Measurements from ENCODE around the gene KCNMB3.
A peak's percentile ranks its signal among the peaks of the same experiment; 100 is the strongest.
"Not testable (repeated sequence)": the region's sequence is repeated elsewhere in the genome, so short reads cannot be mapped to it uniquely, and the experiment has no call there.

The KCNMB3 gene

DNA sequence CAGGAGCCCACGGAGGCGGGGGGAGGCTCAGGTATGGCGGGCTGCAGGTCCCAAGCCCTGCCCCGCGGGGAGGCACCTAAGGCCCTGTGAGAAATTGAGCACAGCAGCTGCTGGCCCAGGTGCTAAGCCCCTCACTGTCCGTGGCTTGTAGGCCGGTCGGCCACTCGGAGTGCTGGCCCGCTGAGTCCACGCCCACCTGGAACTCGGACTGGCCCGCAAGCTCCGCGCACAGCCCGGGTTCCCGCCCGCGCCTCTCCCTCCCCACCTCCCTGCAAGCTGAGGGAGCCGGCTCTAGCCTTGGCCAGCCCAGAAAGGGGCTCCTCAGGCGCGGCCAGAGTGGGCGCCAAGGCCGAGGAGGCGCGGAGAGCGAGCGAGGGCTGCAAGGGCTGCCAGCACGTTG lies 12.2 kb upstream of the KCNMB3 start:
- no peak for DNase-seq

GRCh38 chr3:179260949-179261765 lies 10.2 kb upstream of the KCNMB3 start:
- peak; percentile 75 for DNase-seq

- DNase-seq: not testable (repeated sequence)
Observed at GRCh38 chr3:179259959-179260756, 9.2 kb upstream of the KCNMB3 start.

GRCh38 chr3:179258820-179259219 lies 7.9 kb upstream of the KCNMB3 start:
- DNase-seq: no peak

DNA sequence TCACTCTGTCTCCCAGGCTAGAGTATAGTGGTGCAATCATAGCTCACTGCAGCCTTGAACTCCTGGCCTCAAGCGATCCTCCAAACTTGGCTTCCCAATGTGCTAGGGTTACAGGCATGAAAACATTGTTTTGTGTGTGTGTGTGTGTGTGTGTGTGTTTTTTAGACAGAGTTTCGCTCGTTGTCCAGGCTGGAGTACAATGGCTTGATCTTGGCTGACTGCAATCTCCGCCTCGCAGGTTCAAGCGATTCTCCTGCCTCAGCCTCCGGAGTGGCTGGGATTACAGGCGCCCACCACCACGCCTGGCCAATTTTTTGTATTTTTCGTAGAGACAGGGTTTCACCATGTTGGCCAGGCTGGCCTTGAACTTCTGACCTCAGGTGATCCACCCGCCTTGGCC lies 6.8 kb upstream of the KCNMB3 start:
- DNase-seq: not testable (repeated sequence)

GRCh38 chr3:179256813-179257212 lies 5.9 kb upstream of the KCNMB3 start:
- no peak for DNase-seq

DNA sequence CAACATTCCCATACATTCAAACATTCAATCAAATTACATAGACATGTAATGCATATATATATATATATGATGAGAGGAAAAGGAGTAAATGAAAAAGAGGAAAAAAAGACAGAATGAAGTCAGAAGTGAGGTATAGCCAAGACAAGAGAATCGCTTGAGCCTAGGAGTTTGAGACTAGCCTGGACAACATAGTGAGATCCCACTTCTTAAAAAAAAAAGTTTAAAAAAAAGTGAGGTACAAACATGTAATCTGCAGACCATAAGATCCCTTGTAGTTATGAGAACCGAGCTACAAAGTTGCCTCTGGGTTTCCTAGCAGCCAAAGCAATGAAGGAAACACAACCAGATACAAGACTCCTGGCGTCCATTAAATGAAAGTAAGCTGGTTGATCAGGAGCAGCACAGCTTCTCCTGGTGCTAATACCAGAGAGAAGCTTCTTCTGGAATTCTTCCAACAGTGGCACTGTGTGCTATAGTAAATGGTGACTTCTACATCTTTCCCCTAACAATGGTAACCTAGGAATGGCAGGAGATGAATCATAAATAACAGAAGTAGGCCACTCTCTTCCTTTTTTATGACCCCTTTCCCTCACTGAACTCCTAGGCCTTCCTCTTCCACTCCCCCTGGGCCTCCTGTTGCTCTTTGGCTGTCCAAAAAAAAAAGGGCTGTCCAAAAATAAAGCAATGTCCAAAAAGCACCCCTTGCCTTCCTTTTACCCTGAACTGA lies 3.5 kb downstream of the KCNMB3 start:
- no peak for DNase-seq

DNA sequence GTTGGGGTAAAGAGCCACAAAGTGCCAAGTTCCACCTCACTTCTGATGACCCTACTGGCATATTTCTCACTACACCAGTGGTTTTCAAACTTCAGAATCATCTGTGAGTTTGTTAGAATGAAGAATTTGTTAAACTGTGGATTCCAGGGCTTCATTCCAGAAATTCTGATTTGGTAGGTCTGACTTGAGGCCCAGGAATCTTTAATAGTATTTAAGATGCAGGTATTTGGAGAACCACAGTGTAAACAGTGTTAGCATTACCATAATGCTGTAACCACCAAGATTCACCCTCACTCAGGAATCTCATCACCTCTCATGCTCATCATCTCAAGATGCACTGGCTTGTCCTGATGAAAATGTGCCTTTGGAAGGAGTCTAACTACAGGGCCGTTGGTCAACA lies 6.0 kb downstream of the KCNMB3 start:
- DNase-seq: no peak

- not testable (repeated sequence) for DNase-seq
Observed at GRCh38 chr3:179242859-179243258, 8.1 kb downstream of the KCNMB3 start.

DNA sequence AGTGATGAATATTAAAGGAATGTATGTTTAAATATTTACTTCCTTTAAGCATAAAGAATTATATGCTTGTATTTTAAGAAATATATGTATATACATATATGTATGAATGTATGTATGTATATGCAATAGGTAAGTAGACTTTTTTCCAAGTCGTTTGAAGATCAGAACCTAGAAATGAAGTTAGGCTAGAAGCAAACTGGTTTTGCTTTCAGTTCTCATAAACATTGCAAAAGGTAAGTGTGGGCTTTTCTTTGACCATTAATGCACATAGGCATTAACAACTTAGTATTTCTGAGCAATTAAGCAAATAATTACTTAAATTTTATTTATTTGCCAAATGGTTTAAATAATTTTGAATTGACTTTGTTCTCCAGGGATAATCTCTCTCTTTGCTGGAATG lies 10.6 kb downstream of the KCNMB3 start:
- not testable (repeated sequence) for DNase-seq

- DNase-seq: no peak
Observed at GRCh38 chr3:179236669-179237301, 14.1 kb downstream of the KCNMB3 start.

DNA sequence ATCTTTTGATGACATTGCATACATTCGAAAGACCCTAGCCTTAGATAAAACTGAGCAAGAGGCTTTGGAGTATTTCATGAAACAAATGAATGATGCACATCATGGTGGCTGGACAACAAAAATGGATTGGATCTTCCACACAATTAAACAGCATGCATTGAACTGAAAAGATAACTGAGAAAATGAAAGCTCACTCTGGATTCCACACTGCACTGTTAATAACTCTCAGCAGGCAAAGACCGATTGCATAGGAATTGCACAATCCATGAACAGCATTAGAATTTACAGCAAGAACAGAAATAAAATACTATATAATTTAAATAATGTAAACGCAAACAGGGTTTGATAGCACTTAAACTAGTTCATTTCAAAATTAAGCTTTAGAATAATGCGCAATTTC lies 16.7 kb downstream of the KCNMB3 start:
- DNase-seq: no peak

GRCh38 chr3:179233043-179233442 lies 17.9 kb downstream of the KCNMB3 start:
- no peak for DNase-seq

- DNase-seq: no peak
Observed at GRCh38 chr3:179229177-179229576, 21.7 kb downstream of the KCNMB3 start.

DNA sequence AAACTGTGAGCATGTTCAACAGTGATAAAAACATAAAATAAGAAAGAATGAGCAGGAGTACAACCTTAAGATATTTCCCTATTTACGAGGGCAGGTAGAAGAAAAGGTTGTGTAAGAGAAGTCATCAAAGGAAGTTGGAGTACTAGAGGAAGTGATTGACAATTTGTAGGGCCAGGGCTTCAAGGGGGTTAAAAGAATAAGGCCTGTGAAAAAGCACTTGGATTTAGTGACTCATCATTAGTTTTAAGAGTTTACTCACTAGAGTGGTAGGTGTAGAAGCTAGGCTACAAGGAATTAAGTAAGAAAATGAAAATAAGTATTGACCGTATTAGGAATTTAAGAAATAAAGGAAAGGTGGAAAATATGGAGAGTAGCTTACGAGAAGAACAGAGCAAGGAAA lies 23.6 kb downstream of the KCNMB3 start:
- no peak for DNase-seq

GRCh38 chr3:179224584-179224983 lies 26.3 kb downstream of the KCNMB3 start:
- no peak for DNase-seq

- DNase-seq: no peak
Observed at GRCh38 chr3:179223548-179223947, 27.4 kb downstream of the KCNMB3 start.

DNA sequence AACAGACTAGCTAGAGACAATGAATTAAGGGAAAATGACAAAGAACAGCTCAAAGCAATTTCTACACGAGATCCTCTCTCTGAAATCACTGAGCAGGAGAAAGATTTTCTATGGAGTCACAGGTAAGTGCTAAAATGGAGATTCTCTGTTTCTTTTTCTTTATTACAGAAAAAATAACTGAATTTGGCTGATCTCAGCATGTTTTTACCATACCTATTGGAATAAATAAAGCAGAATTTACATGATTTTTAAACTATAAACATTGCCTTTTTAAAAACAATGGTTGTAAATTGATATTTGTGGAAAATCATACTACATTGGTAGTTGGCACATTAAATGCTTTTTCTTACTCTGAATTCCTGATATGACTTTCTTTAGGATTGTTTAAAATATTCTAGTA lies 32.7 kb downstream of the KCNMB3 start:
- not testable (repeated sequence) for DNase-seq

GRCh38 chr3:179215550-179215949 lies 35.4 kb downstream of the KCNMB3 start:
- not testable (repeated sequence) for DNase-seq

- no peak for DNase-seq
Observed at GRCh38 chr3:179200790-179201189, 50.1 kb downstream of the KCNMB3 start.

DNA sequence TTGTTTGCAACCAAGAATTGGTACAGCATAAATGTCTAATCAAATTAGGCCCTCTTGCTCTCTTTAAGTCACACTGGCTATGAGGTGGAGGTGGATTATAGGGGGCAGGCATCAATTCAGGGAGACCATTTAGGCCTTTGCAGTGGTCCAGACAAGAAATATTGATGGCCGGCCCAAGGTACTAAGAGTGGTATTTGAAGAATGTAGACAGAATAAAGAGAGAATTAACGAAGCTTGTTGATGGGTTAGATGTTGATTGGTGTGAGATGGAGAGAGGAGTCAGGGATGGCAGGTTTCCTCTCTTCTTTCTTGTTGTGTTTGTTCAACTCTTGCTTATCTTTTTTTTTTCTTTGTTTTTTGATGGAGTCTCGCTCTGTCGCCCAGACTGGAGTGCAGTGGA lies 54.2 kb downstream of the KCNMB3 start:
- DNase-seq: no peak

DNA sequence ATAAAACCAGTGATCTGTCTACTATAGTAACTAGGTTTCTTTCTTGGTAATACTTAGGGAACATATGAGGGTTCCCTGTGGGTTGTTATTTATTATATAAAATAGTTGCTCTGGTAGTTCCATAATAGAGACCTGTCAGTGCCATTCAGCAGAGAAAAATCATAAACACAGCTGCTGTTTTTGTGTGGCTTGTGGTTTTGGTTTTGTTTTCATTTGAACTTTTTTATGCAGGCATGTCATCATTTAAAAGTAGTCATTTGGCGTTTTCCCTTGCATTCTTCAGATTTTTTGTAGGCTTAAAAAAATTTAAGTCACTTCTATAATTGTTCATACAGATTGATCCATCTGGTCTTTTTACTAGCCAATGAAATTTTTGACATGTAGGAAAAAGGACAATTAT lies 54.8 kb downstream of the KCNMB3 start:
- DNase-seq: no peak

DNA sequence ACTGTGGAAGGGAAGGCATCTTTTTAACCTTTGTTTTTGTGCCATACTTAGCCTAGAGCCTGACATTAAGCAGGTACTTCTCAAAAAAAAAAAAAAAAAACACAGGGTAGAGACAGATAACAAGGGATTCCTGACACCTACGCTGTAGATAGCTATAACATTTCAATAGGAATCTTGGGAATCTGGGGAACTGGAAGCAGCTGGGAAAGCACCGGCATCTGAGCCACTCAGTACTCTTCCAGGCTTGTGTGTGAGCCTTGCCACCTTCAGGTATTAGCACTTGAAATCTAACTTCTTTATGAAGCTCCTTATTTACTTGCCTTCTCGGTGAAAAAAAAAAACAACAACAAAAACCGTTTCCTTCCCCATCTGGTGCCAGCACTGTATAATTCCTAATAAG lies 56.0 kb downstream of the KCNMB3 start:
- no peak for DNase-seq

Data from activated CD4-positive, CD25-positive, alpha-beta regulatory T cell treated with anti-CD3 and anti-CD28 coated beads, Interleukin-2, amount 50 U/mL, for 72 hours (primary cell).